K562 (cell line): Measurements from ENCODE around the gene PLEKHO2. TPM values are rescaled to one million over a fixed set of nuclear protein-coding genes. Genes with fewer than 3 reads are reported as not detected.

Experiments
- ATAC-seq: fragments of 200-7000 bp; cut with Tn5 transposase; 3 replicates; pipeline ENCODE4 v1.9.1; 2020; ENCODE audit warnings: moderate library complexity
- BruUV-seq: library from RNA; stranded (reverse); fragments of 400-500 nt; replicated peaks from 2 replicates; lab custom pipeline; 2021; lab: Mats Ljungman, UMichigan
- CTCF ChIA-PET: fragments of 300-600 bp; formaldehyde crosslinking; extraction: SDS; loops from one replicate; lab custom pipeline; 2021; ENCODE audit warnings: low intra/inter-chr PET ratio; lab: Yijun Ruan, JAX
- POLR2A ChIA-PET: fragments of 300-600, 350-650 bp; sonication (Branson Sonifier 250); formaldehyde crosslinking; extraction: SDS; loops from one replicate; lab custom pipeline; 2021; ENCODE audit warnings: antibody characterized with exemption, inconsistent platforms; lab: Yijun Ruan, JAX
- DNase-seq, 4 experiments: peaks; one replicate each; pipeline versions ENCODE4 v3.0.0 to v3.0.0-alpha.2; 2011 to 2018; ENCODE audit warnings: low spot score in 3 of 4, mixed read lengths in 3 of 4; ENCODE audit errors: extremely low read depth in 1 of 4
- FAIRE-seq: peaks from 2 replicates; lab custom pipeline; 2011; peaks lifted over from hg19 to GRCh38; lab: Jason Lieb, UNC
- H2AFZ ChIP-seq: 2 replicates; pipeline ENCODE4 v1.6.0; 2011; ENCODE audit warnings: low read depth, low read length, control low read depth, inconsistent platforms
- H3K27ac ChIP-seq: fragments of 200-600 bp; 3 replicates; pipeline ENCODE4 v1.8.0; 2011; ENCODE audit warnings: low read depth, mild to moderate bottlenecking, control low read depth, inconsistent platforms, low read length, moderate library complexity, mixed read lengths; ENCODE audit errors: extremely low read depth
- H3K27me3 ChIP-seq, 2 experiments: fragments of 300-600 bp in 1 of 2; 2 replicates in 1 of 2; 3 replicates in 1 of 2; pipeline versions ENCODE4 v1.6.0 to v1.8.0; 2011; ENCODE audit warnings: inconsistent platforms in 2 of 2, low read length in 2 of 2, mild to moderate bottlenecking in 1 of 2, mixed read lengths in 1 of 2, moderate library complexity in 1 of 2; ENCODE audit not compliant: control insufficient read depth in 2 of 2, insufficient read depth in 2 of 2
- H3K36me3 ChIP-seq: fragments of 300-600 bp; 3 replicates; pipeline ENCODE4 v1.8.0; 2011; ENCODE audit warnings: mild to moderate bottlenecking, low read length, inconsistent platforms; ENCODE audit not compliant: control insufficient read depth, insufficient read depth
- H3K4me1 ChIP-seq, 2 experiments: fragments of 200-600 bp in 1 of 2; replicated peaks in 1 of 2; 2 replicates in 1 of 2; 3 replicates in 1 of 2; pipeline versions ENCODE4 v1.5.1 to v1.8.0; 2011; ENCODE audit warnings: inconsistent platforms in 2 of 2, low read length in 2 of 2, mild to moderate bottlenecking in 1 of 2, mixed read lengths in 1 of 2, moderate library complexity in 1 of 2; ENCODE audit not compliant: control insufficient read depth in 2 of 2, insufficient read depth in 2 of 2
- H3K4me2 ChIP-seq: 2 replicates; pipeline ENCODE4 v1.6.1; 2011; ENCODE audit warnings: low read length, control low read depth, inconsistent platforms, mixed read lengths; ENCODE audit not compliant: insufficient read depth
- H3K4me3 ChIP-seq: fragments of 200-600 bp; sonication (generic), shearing (Covaris generic); 2 replicates; pipeline ENCODE4 v1.5.1; 2016; ENCODE audit warnings: control low read depth, inconsistent platforms
- H3K79me2 ChIP-seq: fragments of 200-600 bp; 3 replicates; pipeline ENCODE4 v1.8.0; 2011; ENCODE audit warnings: low read length, inconsistent platforms; ENCODE audit not compliant: control insufficient read depth, insufficient read depth
- H3K9ac ChIP-seq, 2 experiments: 2 replicates each; pipeline versions ENCODE4 v1.6.0 to v1.6.1; 2011; ENCODE audit warnings: low read depth in 2 of 2, low read length in 2 of 2, control low read depth in 1 of 2, inconsistent platforms in 1 of 2, mild to moderate bottlenecking in 1 of 2, mixed read lengths in 1 of 2; ENCODE audit not compliant: insufficient read depth in 1 of 2
- H3K9me1 ChIP-seq: one replicate; pipeline ENCODE4 v1.6.0; 2011; ENCODE audit warnings: inconsistent platforms, mild to moderate bottlenecking, low read length, moderate library complexity; ENCODE audit not compliant: control insufficient read depth, insufficient read depth
- H3K9me3 ChIP-seq: replicated peaks from 2 replicates; pipeline ENCODE4 v1.5.1; 2011; ENCODE audit warnings: low read depth, low read length, inconsistent platforms; ENCODE audit not compliant: control insufficient read depth, insufficient read depth
- H4K20me1 ChIP-seq: replicated peaks from 2 replicates; pipeline ENCODE4 v1.6.1; 2011; ENCODE audit warnings: low read length, inconsistent platforms, mixed read lengths; ENCODE audit not compliant: control insufficient read depth, insufficient read depth
- ELF4 ChIP-seq: fragments of 450-650 bp; formaldehyde crosslinking; IDR thresholded peaks from 2 replicates; pipeline ENCODE4 v1.4.0; 2022; ENCODE audit warnings: missing genetic modification characterization
- MED1 ChIP-seq: sonication (generic); formaldehyde crosslinking; IDR thresholded peaks from 2 replicates; pipeline ENCODE4 v1.8.1; 2023; ENCODE audit warnings: missing genetic modification reagents, borderline replicate concordance
- MXI1 ChIP-seq: IDR thresholded peaks from 2 replicates; pipeline ENCODE4 v1.6.1; 2011; ENCODE audit warnings: low read depth, mild to moderate bottlenecking, improper control_type of control experiment, low read length
- POLR2A ChIP-seq: fragments of 450-650 bp; conservative IDR thresholded peaks from 2 replicates; pipeline ENCODE4 v1.6.1; 2016
- WGBS: fragments of 100-300 bp; shearing (Covaris generic); methylation state at CpG from one replicate; pipeline ENCODE4 v1.1.6; 2016; ENCODE audit warnings: low coverage, mixed read lengths; ENCODE audit not compliant: insufficient coverage; ENCODE audit errors: missing lambda C conversion rate; 5-methylcytosine and 5-hydroxymethylcytosine counted together
- in situ Hi-C: fragments of 300-500 bp; cut with MboI; formaldehyde crosslinking; loops from 4 replicates; pipeline ENCODE4 v1.15.0; 2018; ENCODE audit warnings: inconsistent platforms, mixed read lengths
- intact Hi-C: fragments of 100-400 bp; cut with micrococcal nuclease; formaldehyde crosslinking; loops from 2 replicates; pipeline ENCODE4 v1.14.2; 2022
- polyA plus RNA-seq, 8 experiments: library from polyadenylated mRNA; depleted of rRNA in 4 of 8; stranded (reverse) in 5 of 8; unstranded in 3 of 8; fragments of >200 nt; fragmentation: Nextera tagmentation in 2 of 8; fragmentation: Illumina TruSeq in 1 of 8; extraction: Ambion mirVana in 2 of 8; extraction: Trizol in 1 of 8; gene quantifications; 2 replicates each; pipeline versions ENCODE4 v1.2.1 to v1.2.3, GENCODE V29; 2011 to 2014; ENCODE audit warnings: inconsistent platforms in 1 of 8, missing spikeins in 1 of 8
- total RNA-seq, 7 experiments: library from RNA; depleted of rRNA in 6 of 7; stranded (reverse); fragments of >200 nt in 6 of 7; fragmentation: Illumina TruSeq in 2 of 7; extraction: Trizol in 2 of 7; gene quantifications; 2 replicates each; pipeline versions ENCODE4 v1.2.1 to v1.2.3, GENCODE V29; 2011 to 2021; ENCODE audit warnings: low replicate concordance in 1 of 7

The PLEKHO2 gene
- total and polyA plus RNA-seq, 9 of the 15 experiments (the other 6 are each of a cell fraction or from before 2014, with no cell fraction given) = 0.24 to 8.8 (median 5.5) TPM

DNA sequence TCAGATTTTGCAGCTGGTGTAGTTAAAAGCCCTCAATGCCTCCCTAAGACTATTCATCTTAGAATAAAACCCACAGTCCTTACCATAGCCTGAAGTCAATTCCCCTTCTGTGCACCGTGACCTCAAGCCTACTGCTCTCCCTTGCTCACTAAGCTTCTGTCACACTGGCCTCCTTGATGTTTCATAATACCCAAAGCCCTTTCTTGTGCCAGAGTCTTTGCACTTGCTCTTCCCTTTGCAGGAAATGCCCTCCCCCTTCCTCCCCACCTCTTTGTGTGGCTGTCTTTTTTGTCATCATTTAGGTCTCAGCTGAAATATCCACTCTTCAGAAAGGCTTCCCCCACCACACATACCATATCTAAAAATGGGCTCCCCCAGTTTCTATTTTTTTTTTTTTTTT is 4.2 kb upstream of the PLEKHO2 start (continued):
- TF ChIP-seq ELF4 (CRISPR knock-in tag) = no peak

DNA sequence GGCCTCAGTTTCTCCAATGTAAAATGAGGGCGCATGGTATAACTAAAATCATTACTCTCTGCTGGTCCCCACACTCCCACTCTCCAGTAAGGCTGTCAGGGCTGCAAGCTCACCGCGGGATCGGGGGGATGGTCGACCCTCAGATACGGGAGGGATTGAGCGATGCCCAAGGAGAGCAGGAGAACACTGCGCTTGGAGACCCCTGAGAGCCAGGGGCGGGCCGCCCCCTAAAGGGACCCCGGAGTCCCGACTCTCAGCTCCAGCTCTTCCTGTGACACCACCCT is 713 bp upstream of the PLEKHO2 start:
- 2% methylated on average over 12 of the region's 12 CpGs for WGBS
- TF ChIP-seq MXI1 (no peak), POLR2A (no peak), MED1 (0 out of 2 replicates have a peak, but pooled peaks have one; percentile 34)
- Histone ChIP-seq H3K79me2 (peaks cover 38% of the 10 kb centered on the region), H3K36me3 (no peaks in the 10 kb centered on the region), H3K4me1 (peaks cover 37 to 39% of the 10 kb centered on the region in 2 experiments), H3K9me3 (no peaks in the 10 kb centered on the region), H3K27me3 (no peaks in the 10 kb centered on the region), H3K9me1 (peaks cover 3% of the 10 kb centered on the region), H3K4me3 (peak overlapping the region; percentile 83), H2AFZ (peak overlapping the region; percentile 83), H3K9ac (peak overlapping the region; percentile 66 to 93), H3K27ac (peak overlapping the region; percentile 63), H3K4me2 (peak overlapping the region; percentile 74), H4K20me1 (no peaks in the 10 kb centered on the region; the same call in 1 of the 2 replicates)
- ATAC-seq = no peak
- CTCF ChIA-PET = no interaction called here
- TSS peak; percentile 78 for BruUV-seq
- in situ Hi-C loops = no loop called here
- POLR2A ChIA-PET = interaction anchor here (0.6 to 1.9 kb wide), 5 partner anchors 16 to 139 kb away, joined by 3 to 9 read pairs (median 3); partner anchors contain the start of gene PIF1
- intact Hi-C loops = no loop called here
- DNase-seq = no peak
- no peak for FAIRE-seq
